ENCODE data around the gene TCF15.

DNA sequence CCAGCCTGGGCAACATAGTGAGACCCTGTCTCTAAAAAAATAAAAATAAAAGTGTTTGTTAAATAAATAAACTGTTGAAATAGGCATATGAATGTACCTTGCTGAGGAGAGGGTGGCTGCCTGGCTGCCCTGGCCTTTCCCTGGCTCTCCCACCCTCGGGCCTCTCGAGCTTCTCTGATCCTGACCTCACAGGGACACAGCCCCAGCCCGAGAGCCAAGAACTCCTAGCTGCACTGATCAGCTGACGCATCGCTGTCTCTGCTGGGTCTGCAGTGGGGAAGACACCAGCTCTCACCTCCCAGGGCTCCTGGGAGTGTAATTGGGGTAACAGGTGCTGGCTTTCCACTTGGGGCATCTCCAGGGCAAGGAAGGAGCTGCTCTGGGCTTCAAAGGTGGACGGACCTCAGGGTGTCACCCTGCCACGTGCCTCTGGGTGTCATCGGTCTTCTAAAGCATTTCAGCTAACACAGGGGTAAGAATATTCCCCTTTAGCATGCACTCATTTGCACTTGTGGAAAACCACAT lies 6.9 kb downstream of the TCF15 start:
- TF ChIP-seq, protein P1, sequence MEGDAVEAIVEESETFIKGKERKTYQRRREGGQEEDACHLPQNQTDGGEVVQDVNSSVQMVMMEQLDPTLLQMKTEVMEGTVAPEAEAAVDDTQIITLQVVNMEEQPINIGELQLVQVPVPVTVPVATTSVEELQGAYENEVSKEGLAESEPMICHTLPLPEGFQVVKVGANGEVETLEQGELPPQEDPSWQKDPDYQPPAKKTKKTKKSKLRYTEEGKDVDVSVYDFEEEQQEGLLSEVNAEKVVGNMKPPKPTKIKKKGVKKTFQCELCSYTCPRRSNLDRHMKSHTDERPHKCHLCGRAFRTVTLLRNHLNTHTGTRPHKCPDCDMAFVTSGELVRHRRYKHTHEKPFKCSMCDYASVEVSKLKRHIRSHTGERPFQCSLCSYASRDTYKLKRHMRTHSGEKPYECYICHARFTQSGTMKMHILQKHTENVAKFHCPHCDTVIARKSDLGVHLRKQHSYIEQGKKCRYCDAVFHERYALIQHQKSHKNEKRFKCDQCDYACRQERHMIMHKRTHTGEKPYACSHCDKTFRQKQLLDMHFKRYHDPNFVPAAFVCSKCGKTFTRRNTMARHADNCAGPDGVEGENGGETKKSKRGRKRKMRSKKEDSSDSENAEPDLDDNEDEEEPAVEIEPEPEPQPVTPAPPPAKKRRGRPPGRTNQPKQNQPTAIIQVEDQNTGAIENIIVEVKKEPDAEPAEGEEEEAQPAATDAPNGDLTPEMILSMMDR (IDR thresholded peaks at IDR 0.05), result no peak
- no peak for TF ChIP-seq POLR2AphosphoS5 (IDR thresholded peaks at IDR 0.05)
